Activated CD4-positive, alpha-beta T cell treated with anti-CD3 and anti-CD28 coated beads, Interleukin-2, Interleukin-4, amounts not matched to agents 100 ng/mL and 50 ng/mL, durations not matched to agents 16 hours and 8 hours (primary cell): Measurements from ENCODE around the gene CCDC148.

Experiments used
- DNase-seq: peaks from one replicate; pipeline ENCODE4 v3.0.0-alpha.2; 2020; ENCODE audit warnings: low spot score

The CCDC148 gene

DNA sequence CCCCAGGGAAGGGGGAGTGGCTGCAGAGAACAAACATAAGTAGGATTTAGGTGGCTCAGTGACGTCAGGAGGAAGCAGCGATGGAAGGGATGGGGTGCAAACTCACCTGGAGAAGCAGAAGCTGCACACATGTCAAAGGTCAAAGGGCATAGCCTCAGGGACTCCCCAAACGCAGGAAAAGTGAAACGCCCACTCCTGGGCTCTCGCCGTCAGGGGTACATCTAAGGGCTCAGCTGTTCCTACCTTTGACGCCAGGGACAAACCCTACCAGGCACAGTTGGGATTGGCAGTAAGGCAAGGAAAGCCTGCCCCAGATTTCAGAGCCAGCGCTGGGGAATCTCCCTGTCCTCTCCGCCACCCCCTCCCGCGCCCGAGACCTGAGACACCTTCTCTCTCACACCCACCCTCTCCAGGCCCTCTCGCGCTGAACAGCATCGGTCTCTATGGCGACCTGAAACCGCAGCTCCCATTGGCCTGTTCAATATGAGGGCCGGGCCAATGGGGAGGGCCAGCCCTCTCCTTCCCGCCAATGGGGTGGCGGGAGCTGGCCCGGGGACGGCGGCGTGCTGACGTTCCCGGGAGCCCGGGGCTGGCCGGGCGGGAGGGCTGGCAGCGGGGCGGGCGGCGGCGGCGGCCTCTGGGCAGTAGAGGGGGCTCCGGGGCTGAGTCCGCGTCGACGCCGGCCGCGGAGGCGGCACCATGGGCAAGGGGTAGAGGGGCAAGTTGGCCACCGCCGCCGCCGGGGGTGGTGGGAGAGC, at the start of gene CCDC148, which contains the start of gene PKP4:
CCDC148 (minus strand) TSS at position 445 of the 758 bp plus-strand sequence; CDS start at position 131, 314 bp downstream.
PKP4 (plus strand) TSS at position 644 of the 758 bp plus-strand sequence. CDS start 76,233 bp downstream, outside the sequence.
- peak; percentile 92 for DNase-seq

DNA sequence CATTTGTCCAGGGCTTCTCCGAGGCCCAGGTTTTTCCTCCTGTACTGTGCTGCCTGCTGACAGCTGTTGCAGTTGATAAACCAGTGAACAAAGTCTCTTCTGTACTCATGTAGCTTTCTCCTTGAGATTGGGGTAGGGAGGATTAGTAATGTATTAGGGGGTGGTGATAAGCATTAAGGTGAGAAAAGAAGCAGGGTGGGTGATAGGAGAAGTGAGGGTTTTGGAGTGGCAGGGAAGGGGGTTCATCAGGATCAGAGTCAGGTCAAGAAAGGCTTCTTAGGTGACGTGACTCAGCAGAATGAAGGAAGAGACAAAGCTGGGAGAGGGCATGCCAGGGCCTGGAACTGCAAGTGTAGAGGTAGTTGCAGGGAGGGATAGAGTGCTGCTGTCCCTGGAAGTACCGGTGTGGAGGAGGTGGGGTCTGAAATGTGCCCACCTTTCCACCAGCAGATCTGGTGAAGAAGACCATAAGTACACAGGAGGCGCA, 48.9 kb upstream of the CCDC148 start:
- DNase-seq: no peak

DNA sequence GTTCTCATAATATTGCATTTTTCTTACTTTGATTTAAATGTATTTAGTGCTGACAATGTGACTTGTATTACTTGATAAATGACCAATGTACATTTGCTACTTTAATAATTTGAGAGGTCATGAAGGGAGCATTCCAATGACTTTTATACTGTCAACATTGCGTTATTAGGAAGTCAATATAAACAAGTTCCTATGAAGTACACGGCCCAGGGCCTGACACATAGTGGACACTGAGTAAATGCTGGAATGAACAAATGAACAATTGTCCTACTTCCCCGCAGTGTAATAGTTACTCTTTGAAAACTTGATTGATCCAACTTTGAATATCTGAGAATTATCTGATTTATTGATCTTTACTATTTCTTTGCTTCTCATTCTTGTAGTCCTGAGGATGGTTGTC, 47.5 kb upstream of the CCDC148 start:
- no peak for DNase-seq

DNA sequence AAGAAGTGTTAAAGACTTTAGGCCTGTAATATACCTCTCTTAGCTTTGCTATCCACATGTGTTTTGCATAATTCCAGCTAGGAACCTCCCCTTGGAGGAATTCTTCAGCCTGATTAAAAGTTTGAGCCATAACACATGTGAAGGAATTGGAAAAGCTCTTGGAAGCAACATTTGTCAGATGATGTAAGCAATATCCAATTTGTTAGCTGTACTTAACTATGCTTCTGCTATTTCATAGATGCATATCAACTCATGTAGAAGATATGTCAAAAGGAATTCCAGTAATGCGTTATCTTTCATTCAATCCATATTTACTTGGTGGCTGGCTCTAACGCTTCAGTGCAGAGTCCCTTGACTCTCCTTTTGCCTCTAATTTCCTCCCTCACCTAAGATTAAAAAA, 46.4 kb upstream of the CCDC148 start:
- no peak for DNase-seq

DNA sequence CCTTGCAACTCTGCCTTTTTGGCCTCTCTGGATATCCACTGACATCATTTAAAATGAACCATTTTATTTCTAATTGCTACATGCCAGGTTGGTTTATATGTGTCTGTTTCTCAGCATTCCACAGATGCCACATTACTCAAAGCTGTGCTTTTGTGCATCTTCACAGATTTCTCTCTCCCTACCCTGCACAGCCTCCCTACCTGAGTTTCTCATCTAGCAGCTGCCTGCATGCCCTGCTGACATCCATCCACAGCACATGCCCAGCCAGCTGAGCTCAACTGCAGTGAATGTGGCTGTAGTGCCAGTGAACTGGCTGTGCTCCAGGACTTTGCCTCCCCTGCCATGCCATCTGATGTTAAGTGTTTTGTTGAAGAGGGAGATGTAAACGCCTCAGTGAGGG, 44.7 kb upstream of the CCDC148 start:
- no peak for DNase-seq

DNA sequence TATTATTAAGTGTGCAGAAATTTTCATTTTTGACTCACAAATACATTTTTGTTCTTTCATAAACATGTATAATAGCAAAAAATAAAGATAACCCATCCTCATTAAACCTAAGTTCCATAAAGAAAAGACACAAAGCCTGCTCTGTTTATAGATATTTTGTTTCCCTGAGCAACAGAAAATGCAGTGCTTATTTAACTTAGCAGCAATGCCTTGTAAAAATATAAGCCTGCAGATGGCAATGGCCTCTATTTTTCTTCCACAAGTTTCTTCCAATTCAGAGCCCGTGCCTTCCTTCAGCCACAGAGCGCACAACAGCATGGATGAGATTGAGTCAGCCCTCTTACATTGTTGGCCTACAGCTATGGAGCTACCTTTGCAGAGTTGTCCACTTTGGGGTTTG, 43.8 kb upstream of the CCDC148 start:
- no peak for DNase-seq

DNA sequence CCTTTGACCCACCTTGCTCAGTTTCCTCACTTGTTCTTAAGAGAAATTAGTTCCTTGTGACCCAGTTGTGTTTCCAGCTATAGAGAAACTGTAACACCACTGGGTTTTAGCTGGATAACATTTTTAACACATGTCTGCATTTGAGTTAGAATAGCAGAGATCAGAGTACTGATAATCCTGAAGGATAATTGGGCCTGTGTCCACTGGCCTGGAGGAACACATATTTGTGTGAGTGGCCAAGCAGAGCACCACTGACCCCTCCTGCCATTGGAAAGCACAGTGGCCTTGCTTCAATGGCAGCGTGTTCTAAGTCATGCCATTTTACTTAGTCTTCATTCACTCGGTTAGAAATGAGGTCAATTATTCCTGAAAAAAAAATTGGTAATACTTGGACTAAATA, 42.8 kb upstream of the CCDC148 start:
- no peak for DNase-seq

DNA sequence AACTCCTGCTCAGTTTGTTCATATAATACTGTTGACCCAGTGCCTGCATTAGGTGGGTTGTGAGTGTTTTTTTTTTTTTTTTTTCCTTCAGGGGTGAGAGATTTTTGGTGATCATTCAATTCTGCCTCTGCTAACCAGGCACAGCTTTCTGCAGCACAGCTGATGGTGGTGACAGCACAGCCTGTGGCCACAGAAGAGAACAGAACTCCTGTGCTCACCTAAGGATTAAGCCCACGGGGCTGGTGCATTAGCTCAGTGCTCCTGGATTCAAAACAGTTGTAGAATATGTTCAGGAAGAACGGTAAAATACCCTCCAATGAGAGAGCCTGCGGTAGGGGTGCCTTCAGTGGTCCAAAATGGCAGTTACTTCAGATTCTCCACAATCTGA, 42.2 kb upstream of the CCDC148 start:
- no peak for DNase-seq

DNA sequence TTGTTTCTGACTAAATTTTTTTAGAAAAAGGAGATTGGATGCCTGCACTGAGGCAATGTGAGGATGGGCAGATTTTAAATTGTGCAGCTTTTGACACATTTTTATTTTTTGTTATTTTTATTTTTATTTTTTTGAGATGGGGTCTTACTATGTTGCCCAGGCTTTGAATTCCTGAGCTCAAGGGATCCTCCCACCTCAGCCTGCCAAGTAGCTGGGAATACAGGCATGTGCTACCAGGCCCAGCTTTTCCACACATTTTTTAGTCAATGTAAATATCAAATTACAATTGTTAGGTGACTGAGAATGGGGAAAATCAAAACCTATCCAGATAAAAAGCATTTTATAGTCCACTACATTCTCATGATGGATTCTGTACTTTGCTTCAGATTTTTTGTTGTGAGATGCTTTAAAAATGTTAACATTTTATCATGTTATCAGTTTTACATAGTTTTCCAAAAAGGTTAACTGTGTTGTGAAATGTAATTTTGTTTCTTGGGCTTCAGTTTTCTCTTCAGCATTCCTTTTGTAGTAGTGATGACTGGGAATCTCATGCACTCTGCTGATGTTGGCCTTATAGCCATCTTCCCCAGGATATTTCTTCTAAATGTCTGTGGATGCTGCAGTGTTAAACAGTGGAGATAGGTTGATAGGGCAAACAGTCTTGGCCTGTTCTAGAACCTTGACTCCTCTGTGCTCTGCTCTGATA, 41.6 kb upstream of the CCDC148 start:
- no peak for DNase-seq

DNA sequence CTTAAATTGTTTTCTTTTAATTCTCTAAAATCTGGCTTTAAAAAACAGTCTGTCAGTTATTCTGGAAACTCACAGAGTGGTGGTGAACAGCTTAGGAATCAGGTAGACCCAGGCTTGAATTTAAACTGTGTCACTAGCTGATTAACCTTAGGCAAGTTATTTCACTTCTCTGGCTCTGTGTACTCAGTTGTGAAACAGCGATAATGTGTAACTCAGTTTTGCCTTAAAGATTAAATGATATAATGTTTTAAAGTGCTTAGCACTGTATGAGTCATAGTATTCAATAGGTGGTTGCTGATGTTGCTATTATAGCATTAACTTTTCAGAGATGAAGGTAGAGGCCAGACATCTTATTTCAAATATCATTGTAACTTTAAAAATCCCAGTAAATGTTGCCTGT, 40.9 kb upstream of the CCDC148 start:
- no peak for DNase-seq

DNA sequence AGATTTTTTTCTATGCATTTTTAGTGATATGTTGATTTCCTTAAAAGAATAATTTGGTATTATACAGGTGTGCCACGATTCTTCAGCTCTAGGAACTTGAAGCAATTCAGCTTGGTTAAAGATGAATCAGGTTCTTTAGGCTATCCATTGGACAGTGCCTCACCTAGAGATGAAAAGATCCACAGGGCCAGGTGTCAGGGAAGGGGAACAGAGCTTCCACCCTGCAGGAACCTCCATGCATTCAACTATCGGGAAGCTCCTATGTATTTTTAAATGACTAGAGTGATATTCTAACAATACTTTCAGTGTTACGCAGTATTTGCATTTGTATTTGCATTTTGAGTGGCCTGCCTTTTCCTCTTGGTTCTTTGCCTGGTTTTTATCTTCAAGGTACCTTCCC, 40.4 kb upstream of the CCDC148 start:
- no peak for DNase-seq

DNA sequence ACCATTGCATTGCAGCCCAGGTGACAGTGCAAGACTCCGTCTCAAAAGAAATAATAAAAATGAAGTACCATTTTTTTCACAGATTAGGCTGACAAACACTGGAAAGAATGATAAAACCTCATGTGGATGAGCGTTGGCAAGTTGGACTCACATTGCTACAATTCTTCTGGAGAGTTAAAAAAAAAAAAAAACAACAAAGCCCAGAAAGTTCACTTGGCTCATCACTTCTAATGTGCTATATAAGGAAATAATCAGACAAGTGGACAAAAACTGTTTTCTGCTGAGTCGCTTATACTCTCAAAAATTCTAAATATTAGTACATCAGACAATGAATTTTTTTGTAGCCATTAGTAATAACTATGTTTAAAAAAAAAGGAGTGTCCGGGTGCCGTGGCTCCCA, 38.6 kb upstream of the CCDC148 start:
- no peak for DNase-seq

DNA sequence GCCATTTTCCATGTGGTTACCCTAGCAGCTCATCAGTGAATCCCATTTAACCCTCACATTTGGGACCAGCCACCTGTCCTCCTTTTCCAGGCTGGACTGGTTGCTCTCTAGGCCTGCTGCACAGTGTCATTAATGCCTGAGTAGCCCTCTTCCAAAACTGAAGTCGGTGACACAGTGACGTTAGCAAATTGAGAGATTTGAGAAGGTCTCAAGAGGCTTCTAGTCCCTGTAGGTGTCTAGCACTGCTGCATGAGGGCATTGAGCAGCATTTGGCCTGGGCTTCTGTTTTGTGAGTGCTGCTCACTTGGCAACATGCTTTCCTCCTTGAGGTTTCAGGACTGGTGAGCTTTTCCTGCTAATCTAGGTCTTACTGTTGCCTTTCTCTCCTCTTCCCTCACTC, 36.9 kb upstream of the CCDC148 start:
- no peak for DNase-seq

DNA sequence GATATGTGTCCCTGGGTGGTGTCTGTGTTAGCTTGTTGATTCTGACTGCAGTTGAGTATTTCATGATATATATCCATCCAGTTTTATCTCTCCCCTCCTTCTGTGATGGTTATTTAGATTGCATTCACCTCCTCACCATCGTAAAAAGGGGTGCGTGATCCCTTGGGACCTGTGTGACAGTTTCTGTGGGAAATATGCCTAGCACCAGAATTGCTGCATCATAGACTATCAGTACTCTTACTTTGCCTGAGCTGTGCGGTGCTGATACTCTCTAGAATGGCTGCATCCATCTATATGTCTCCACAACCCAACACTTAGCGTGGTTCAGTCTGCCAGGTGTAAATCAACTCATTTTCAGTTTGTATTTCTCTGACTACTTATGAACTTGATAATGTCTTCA, 34.5 kb upstream of the CCDC148 start:
- DNase-seq: no peak

DNA sequence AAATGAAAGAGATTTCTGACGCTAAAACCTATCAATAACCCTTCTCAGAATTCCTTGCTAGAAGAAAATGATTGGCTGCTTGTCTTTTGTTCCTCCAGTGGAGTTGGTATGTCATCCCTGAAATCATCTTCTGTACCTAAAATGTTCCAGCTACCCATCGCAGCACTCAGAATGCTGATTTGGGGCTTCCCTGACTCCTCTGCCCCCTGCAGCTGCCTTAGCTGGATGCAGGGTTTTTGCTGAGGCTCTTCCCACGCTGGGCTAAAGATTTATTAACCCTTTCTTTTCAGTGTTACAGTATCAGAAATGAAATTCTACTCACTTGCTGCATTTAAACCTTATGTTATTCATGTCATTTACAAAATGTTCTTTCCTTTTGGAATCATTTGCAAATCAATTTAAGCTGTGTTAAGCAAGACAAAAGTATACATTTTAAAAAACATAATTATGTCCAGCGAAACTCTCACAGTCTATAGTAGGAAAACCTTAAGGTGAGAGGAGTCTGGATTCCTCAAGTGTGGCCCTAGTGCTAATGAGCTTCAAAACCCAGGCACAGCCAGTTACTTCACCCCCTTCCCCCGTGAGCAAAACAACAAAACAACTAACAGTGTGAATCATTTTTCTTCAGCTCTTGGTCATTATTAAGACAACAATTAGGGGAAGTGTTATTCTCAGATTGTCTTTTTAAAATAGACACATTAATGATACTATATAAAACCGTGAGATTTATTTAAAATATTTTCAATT, 33.0 kb upstream of the CCDC148 start:
- DNase-seq: no peak

DNA sequence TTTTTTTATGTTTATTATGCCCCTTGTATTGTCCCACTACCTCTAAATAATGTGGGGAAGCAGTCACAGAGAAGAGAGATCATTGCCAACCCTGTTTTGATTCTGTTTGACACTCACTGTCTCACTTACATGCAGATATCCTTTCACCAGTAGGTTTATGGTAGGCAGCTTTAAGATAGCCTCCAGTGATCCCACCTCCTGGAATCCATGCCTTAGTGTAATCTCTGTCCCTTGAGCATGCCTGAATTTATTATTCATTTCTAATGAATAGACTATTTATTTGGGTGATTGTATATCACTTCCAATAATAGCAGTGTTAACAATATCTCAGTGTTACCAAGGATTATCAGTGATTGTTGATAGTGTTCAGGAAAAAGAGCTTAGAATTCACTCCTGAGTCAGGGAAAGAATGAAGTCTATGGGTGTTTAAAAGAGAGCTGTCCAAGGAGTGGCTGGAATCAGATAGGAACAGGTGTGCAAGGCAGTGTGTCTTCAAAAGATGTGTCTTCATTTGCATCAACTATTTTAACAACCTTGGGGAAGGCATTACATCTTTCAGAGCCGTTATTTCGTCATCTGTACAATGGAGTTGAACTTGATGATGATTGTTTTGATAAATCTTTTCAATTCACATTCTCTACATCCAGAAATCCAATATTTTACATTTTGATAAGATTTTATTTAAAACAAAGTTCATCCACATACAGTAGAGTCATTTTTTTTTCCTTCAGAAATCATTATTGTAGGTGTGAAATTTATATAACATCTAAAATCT, 32.1 kb upstream of the CCDC148 start:
- no peak for DNase-seq

DNA sequence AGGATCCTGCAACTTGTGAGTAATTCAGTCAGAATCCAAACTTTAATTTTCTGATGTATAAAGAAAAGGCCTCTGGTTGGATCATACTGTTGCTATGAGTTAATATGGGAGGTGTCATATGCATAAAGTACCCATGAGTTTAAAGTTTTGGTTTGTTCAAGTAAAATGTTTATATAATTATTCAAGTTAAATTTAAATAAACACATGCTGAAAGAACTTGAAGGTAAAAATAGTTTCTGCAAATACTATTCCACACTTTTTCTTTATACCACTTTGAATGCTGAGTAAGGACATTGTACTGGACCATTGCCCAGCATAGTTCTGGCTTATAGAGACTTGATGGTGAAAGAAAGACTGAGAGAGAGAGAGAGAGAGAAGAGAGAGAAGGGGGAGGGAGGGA, 30.9 kb upstream of the CCDC148 start:
- no peak for DNase-seq

DNA sequence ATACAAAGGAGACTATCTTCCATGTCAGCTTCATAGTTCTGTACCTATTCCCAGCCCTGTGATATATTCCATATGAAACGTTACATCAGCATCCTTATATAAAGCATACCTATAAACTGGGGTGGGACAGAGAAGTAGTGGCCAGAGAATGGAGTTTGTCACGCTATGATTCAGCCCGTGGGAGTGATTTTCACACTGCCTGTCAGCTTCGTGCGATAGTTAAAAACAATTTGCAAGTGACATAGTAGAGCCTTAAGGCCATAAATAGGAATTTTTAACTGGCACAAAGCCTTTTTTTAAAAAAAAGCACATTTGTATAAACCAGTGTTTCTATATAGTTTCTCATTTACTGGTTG, 30.4 kb upstream of the CCDC148 start:
- no peak for DNase-seq

DNA sequence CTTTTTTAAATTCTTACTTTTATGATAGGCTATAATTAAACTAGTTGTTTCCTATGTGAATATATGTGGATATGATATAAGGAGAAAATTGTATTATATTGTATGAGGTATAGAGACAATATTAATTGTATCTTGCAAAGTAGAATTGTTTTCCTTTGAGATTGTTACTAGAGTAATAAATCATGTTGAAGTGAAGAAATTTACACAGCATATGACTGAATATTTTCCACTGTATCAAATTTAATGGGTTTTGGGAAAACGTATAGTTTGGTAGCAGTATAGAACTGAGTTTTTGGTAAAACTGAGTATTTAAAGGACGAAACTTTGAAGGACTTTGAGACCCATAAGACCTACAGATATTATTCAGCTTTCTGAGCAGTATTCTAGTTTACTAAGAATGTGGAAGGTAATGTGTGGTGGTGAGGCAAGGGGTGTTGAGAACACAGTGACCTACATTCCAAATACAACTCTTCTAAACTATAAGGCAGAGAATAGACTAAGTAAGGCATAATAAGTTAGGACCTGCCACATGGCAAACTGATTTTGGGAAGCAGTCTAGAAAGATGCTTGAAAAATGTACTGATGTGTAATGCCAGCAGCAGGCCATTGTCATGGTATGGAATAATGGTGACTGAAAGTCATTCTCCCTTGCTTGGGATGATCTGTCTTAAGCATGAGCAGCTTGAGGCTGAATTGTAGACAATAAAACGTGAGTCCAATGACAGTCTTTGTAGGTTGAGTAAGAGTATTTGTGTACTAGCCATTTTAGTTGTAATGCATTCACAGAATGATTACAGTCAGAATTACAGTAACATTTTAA, 29.8 kb upstream of the CCDC148 start:
- DNase-seq: no peak

DNA sequence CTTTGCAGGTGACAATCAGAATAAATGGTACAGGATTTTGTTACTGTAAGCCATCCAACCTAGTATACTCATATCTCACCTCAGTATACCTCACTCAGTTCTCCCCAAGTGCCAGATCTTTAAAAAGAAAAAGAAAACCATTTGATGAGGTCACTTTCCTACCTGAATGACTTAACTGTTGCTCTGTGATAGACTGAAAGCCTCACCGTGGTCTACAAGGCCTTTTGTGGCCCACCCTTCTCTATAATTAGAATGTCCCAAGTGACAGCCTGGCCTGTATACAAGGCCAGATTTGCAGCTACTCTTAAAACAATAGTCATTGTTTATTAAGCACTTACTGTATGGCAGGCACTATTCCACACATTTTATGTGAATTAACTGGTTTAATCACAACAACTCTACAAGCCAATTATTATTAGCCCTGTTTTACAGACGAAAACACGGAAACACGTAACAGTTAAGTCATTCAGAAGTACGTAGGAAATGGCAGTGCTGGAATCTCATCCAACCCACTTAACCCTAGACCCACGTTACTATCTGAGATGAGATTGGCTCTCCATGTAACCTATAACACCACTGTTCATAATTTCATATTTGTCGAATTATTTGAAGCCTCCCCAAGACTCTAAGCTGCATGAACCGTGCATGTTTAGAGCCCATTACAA, 28.5 kb upstream of the CCDC148 start:
- DNase-seq: no peak

DNA sequence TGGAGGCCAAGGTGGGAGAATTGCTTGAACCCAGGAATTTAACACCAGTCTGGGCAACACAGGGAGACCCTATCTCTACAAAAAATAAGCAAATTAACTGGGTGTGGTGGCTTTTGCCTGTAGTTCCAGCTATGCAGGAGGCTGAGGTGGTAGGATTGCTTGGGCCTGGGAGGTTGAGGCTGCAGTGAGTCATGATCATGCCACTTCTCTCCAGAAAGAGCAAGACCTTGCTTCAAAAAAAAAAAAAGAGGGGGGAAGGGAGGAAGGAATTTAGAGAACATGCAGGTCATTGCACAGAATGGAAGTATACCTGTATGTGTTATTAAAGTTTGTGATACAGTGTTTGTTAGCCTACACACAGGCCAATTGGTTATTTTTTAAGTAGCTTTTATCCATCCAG, 26.0 kb upstream of the CCDC148 start:
- no peak for DNase-seq
